CD14-positive monocyte (primary cell): Measurements from ENCODE around the gene MAP2K4. TPM values are rescaled to one million over a fixed set of nuclear protein-coding genes. Genes with fewer than 3 reads are reported as not detected.

ENCODE experiments used
- DNase-seq, 3 donors: peaks; one replicate each; pipeline ENCODE4 v3.0.0-alpha.2; 2011 to 2022
- H2AFZ ChIP-seq: 2 replicates; pipeline ENCODE4 v1.6.0; 2012; ENCODE audit warnings: mild to moderate bottlenecking, low read depth, low read length, inconsistent platforms; ENCODE audit not compliant: insufficient read depth, poor library complexity, severe bottlenecking
- H3K27ac ChIP-seq, 2 donors: 1 replicate in 1 of 2; 2 replicates in 1 of 2; pipeline ENCODE4 v1.5.1; 2012 to 2013; ENCODE audit warnings: low read length in 2 of 2, control low read depth in 1 of 2, inconsistent platforms in 1 of 2, low read depth in 1 of 2, mild to moderate bottlenecking in 1 of 2
- H3K27me3 ChIP-seq, 2 donors: one replicate each; pipeline versions ENCODE4 v1.6.0 to v1.6.1; 2011 to 2013; ENCODE audit warnings: low read length in 2 of 2; ENCODE audit not compliant: control insufficient read depth in 2 of 2, insufficient read depth in 2 of 2
- H3K36me3 ChIP-seq, 2 donors: replicated peaks in 1 of 2; 1 replicate in 1 of 2; 2 replicates in 1 of 2; pipeline versions ENCODE4 v1.5.1 to v1.6.1; 2012 to 2013; ENCODE audit warnings: low read length in 2 of 2, control low read depth in 1 of 2, inconsistent platforms in 1 of 2, mild to moderate bottlenecking in 1 of 2; ENCODE audit not compliant: insufficient read depth in 2 of 2, control insufficient read depth in 1 of 2
- H3K4me1 ChIP-seq, 2 donors: 1 replicate in 1 of 2; 2 replicates in 1 of 2; pipeline versions ENCODE4 v1.5.1 to v1.6.1; 2012 to 2013; ENCODE audit warnings: low read length in 2 of 2, control low read depth in 1 of 2, inconsistent platforms in 1 of 2, mild to moderate bottlenecking in 1 of 2, moderate library complexity in 1 of 2; ENCODE audit not compliant: insufficient read depth in 2 of 2, control insufficient read depth in 1 of 2
- H3K4me2 ChIP-seq: replicated peaks from 2 replicates; pipeline ENCODE3; 2012; ENCODE audit warnings: low read length, moderate library complexity, mild to moderate bottlenecking; ENCODE audit not compliant: poor library complexity, severe bottlenecking; ENCODE audit errors: extremely low read depth
- H3K4me3 ChIP-seq, 3 experiments: fragments of 200-600 bp in 1 of 3; sonication (generic) in 1 of 3; replicated peaks in 1 of 3; 1 replicate in 2 of 3; 2 replicates in 1 of 3; pipeline ENCODE4 v1.5.1; 2011 to 2013; ENCODE audit warnings: low read length in 3 of 3, mild to moderate bottlenecking in 3 of 3, control low read depth in 2 of 3, low read depth in 2 of 3, inconsistent platforms in 1 of 3, moderate library complexity in 1 of 3
- H3K79me2 ChIP-seq: 2 replicates; pipeline ENCODE4 v1.6.0; 2012; ENCODE audit warnings: mild to moderate bottlenecking, control low read depth, inconsistent platforms, low read length, moderate library complexity; ENCODE audit not compliant: insufficient read depth
- H3K9ac ChIP-seq: 2 replicates; pipeline ENCODE4 v1.6.0; 2017; ENCODE audit warnings: low read length, mild to moderate bottlenecking; ENCODE audit not compliant: insufficient read depth, poor library complexity, severe bottlenecking
- H3K9me3 ChIP-seq, 2 donors: replicated peaks in 1 of 2; 1 replicate in 1 of 2; 2 replicates in 1 of 2; pipeline versions ENCODE4 v1.5.1 to v1.6.1; 2012 to 2013; ENCODE audit warnings: low read length in 2 of 2, control low read depth in 1 of 2; ENCODE audit not compliant: control insufficient read depth in 1 of 2, insufficient read depth in 1 of 2
- H4K20me1 ChIP-seq: 2 replicates; pipeline ENCODE4 v1.6.0; 2012; ENCODE audit warnings: mild to moderate bottlenecking, low read length, control low read depth, moderate library complexity; ENCODE audit not compliant: insufficient read depth
- H3K27ac Mint-ChIP-seq, 7 donors: one replicate each; pipeline ENCODE4 v1.8.0; 2020; ENCODE audit warnings: mild to moderate bottlenecking in 7 of 7, mixed read lengths in 7 of 7, moderate library complexity in 6 of 7, inconsistent platforms in 2 of 7
- H3K27me3 Mint-ChIP-seq, 3 donors: one replicate each; pipeline ENCODE4 v1.8.0; 2021 to 2022; ENCODE audit warnings: low read depth in 3 of 3, mild to moderate bottlenecking in 3 of 3, mixed read lengths in 3 of 3, moderate library complexity in 3 of 3, inconsistent platforms in 1 of 3
- H3K36me3 Mint-ChIP-seq, 2 donors: one replicate each; pipeline ENCODE4 v1.8.0; 2020; ENCODE audit warnings: mixed read lengths in 2 of 2, inconsistent platforms in 1 of 2, mild to moderate bottlenecking in 1 of 2
- H3K4me1 Mint-ChIP-seq: one replicate; pipeline ENCODE4 v1.8.0; 2020; ENCODE audit warnings: mild to moderate bottlenecking, mixed read lengths
- H3K4me3 Mint-ChIP-seq, 2 donors: one replicate each; pipeline ENCODE4 v1.8.0; 2020; ENCODE audit warnings: mild to moderate bottlenecking in 2 of 2, mixed read lengths in 2 of 2, moderate library complexity in 1 of 2
- H3K9me3 Mint-ChIP-seq, 7 donors: one replicate each; pipeline ENCODE4 v1.8.0; 2020 to 2022; ENCODE audit warnings: mixed read lengths in 7 of 7, mild to moderate bottlenecking in 6 of 7, moderate library complexity in 6 of 7, inconsistent platforms in 2 of 7
- WGBS: methylation state at CpG from one replicate; pipeline ENCODE4 v1.1.5; 2013; ENCODE audit warnings: missing lambda C conversion rate; ENCODE audit not compliant: insufficient coverage; 5-methylcytosine and 5-hydroxymethylcytosine counted together
- intact Hi-C, 2 donors: fragments of 100-400 bp; cut with micrococcal nuclease; formaldehyde crosslinking; loops; one replicate each; pipeline versions ENCODE4 v1.15.0 to v1.15.1; 2023
- polyA plus RNA-seq, 3 donors: library from polyadenylated mRNA; depleted of rRNA in 1 of 3; unstranded in 2 of 3; stranded (reverse) in 1 of 3; fragments of 300-500 nt in 2 of 3; fragments of >200 nt in 1 of 3; fragmentation: Illumina TruSeq in 2 of 3; gene quantifications; 1 replicate in 2 of 3; 2 replicates in 1 of 3; pipeline ENCODE4 v1.2.3, GENCODE V29; 2012 to 2021
- TF ChIP-seq, protein P1 (sequence below): fragments of 200-600 bp; IDR thresholded peaks from one replicate; pipeline ENCODE4 v1.8.0; 2022; ENCODE audit warnings: antibody characterized with exemption, mild to moderate bottlenecking

Gene MAP2K4
- polyA plus RNA-seq, 3 donors, result 8.1 to 41.8 (median 23.2) TPM

- H3K27ac Mint-ChIP-seq, result no peak overlapping the region
- Histone ChIP-seq H3K36me3 (peaks cover 30 to 57% of the 10 kb centered on the region in 2 donors), H3K9me3 (no peaks in the 10 kb centered on the region), H3K4me3 (no peak overlapping the region), H3K27ac (no peak overlapping the region), H3K27me3 (no peaks in the 10 kb centered on the region), H3K79me2 (peaks cover 5% of the 10 kb centered on the region), H2AFZ (no peak overlapping the region), H4K20me1 (peaks cover 7% of the 10 kb centered on the region), H3K4me2 (no peak overlapping the region), H3K4me1 (peaks cover under 1 to 3% of the 10 kb centered on the region in 2 donors), H3K9ac (no peak overlapping the region)
- DNase-seq, result no peak
- peaks cover 0 to 2% (median 0%) of the 10 kb centered on the region in 7 donors for H3K9me3 Mint-ChIP-seq
- H3K27me3 Mint-ChIP-seq, result peaks cover 0 to 1% (median 0%) of the 10 kb centered on the region in 3 donors
- intact Hi-C loops, result no loop called here
- peaks cover 51 to 57% of the 10 kb centered on the region in 2 donors for H3K36me3 Mint-ChIP-seq
- TF ChIP-seq, protein P1, sequence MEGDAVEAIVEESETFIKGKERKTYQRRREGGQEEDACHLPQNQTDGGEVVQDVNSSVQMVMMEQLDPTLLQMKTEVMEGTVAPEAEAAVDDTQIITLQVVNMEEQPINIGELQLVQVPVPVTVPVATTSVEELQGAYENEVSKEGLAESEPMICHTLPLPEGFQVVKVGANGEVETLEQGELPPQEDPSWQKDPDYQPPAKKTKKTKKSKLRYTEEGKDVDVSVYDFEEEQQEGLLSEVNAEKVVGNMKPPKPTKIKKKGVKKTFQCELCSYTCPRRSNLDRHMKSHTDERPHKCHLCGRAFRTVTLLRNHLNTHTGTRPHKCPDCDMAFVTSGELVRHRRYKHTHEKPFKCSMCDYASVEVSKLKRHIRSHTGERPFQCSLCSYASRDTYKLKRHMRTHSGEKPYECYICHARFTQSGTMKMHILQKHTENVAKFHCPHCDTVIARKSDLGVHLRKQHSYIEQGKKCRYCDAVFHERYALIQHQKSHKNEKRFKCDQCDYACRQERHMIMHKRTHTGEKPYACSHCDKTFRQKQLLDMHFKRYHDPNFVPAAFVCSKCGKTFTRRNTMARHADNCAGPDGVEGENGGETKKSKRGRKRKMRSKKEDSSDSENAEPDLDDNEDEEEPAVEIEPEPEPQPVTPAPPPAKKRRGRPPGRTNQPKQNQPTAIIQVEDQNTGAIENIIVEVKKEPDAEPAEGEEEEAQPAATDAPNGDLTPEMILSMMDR, result no peak
- H3K4me3 Mint-ChIP-seq, result no peak overlapping the region
- WGBS, result 0% methylated on average over 1 of the region's 4 CpGs
- peaks cover 8% of the 10 kb centered on the region for H3K4me1 Mint-ChIP-seq
Observed at GRCh38 chr17:11991461-11991860, 29.2 kb upstream of the MAP2K4 start.

DNA sequence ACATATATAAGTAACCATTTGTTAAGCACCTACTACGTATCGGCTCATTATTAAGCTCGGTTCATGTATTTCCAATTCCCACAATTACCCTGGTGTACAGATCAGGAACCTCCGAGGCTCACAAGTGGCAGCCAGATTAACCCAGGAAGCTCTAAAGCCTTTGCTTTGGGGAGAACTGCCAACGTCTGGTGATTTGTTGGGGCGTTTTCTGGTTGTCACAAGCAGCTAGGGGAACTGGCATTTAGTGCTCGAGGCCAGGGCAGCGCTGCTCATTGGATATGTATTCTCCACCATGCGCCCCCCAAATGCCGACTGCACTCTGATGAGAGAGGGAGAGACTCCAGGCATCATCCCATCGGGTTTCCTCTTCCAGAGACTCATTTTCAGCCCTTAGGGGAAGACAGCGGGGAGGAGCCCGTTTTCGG lies 23.9 kb upstream of the MAP2K4 start:
- intact Hi-C loops, result loop anchor here (2.0 kb wide), 2 partner anchors 24 to 28 kb away; partner anchors contain the start of gene MAP2K4 (in 1 of the 2)

More for the DNA sequence above, 23.9 kb upstream of the MAP2K4 start:
- no peaks in the 10 kb centered on the region for H4K20me1 ChIP-seq
- Mint-ChIP-seq H3K9me3 (peaks cover 0 to 4% (median 0%) of the 10 kb centered on the region in 7 donors), H3K36me3 (peaks cover 8 to 18% of the 10 kb centered on the region in 2 donors), H3K27me3 (peaks cover 0 to 2% (median under 1%) of the 10 kb centered on the region in 3 donors), H3K4me1 (peaks cover 30% of the 10 kb centered on the region), H3K4me3 (peak overlapping the region; percentile 88 to 92), H3K27ac (peak overlapping the region; percentile 92 to 95 (median 94))
- H3K79me2 ChIP-seq, result peaks cover 5% of the 10 kb centered on the region
- peak overlapping the region; percentile 86 for H3K4me2 ChIP-seq
- H3K4me3 ChIP-seq, result peak overlapping the region; percentile 87 to 98 (median 96)
- H3K27me3 ChIP-seq, result no peaks in the 10 kb centered on the region
- peaks cover 22 to 28% of the 10 kb centered on the region in 2 donors for H3K4me1 ChIP-seq
- WGBS, result 0% methylated on average over 2 of the region's 14 CpGs
- peak overlapping the region; percentile 92 to 97 for H3K27ac ChIP-seq
- peak overlapping the region; percentile 89 for H2AFZ ChIP-seq
- H3K9ac ChIP-seq, result peak overlapping the region; percentile 92
- H3K36me3 ChIP-seq, result peaks cover 10 to 14% of the 10 kb centered on the region in 2 donors
- peak; percentile 52 to 53 (median 53) for DNase-seq
- no peaks in the 10 kb centered on the region for H3K9me3 ChIP-seq
- TF ChIP-seq, protein P1, result no peak
